Activated T-helper 1 cell treated with Interleukin-2 at 50 U/mL for 16 hours (primary cell): ENCODE measurements around the gene KAT6B.
"Not testable (repeated sequence)": the region's sequence is repeated elsewhere in the genome, so short reads cannot be mapped to it uniquely, and the experiment has no call there.

Experiments
- DNase-seq: peaks from one replicate; pipeline ENCODE4 v3.0.0-alpha.2; 2020; ENCODE audit warnings: low read depth

KAT6B gene

GRCh38 chr10:74859546-74859945 lies 33.1 kb downstream of the KAT6B start:
- no peak for DNase-seq

DNA sequence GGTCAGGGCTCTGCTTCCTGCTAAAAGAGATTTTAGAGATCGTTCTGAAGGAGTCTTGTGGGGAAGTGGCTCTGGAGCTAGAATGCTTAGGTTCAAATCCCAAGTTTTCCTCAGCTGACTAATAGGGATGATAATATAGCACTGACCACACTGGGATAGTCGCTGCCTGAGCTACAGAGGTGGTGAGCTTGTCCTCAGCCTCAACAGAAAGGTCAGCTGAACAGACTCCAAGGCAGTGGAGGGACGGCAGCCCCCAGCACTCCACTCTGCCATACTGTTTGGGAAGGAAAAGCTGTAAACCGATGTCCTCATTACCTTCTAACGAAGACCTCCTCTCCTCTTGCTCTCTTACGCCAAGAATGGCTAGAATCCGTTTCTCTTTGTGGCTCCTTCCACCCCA lies 36.2 kb downstream of the KAT6B start:
- no peak for DNase-seq

DNA sequence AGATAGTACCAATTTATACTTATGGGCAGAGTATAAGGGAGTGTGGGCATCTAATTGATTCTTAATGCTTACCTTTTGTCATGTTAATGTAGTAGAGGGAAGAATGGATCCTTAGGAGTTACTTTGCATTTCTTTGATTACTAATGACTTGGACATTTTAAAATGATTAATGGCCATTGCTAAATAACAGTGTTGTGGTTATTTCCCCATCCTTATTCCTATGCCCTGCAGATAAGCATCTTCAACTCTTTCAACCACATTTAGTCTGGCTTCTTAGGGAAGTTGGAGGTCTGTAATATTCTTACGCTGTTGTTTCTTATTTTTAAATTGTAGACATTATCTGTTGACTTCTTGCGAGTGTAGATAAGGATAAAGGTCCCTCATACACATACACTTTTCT lies 37.2 kb downstream of the KAT6B start:
- DNase-seq = no peak

- no peak for DNase-seq
Measured at GRCh38 chr10:74867351-74867750, 41.0 kb downstream of the KAT6B start.

GRCh38 chr10:74868392-74868977 lies 42.1 kb downstream of the KAT6B start:
- DNase-seq = no peak

GRCh38 chr10:74869635-74870034 lies 43.2 kb downstream of the KAT6B start:
- DNase-seq = no peak

DNA sequence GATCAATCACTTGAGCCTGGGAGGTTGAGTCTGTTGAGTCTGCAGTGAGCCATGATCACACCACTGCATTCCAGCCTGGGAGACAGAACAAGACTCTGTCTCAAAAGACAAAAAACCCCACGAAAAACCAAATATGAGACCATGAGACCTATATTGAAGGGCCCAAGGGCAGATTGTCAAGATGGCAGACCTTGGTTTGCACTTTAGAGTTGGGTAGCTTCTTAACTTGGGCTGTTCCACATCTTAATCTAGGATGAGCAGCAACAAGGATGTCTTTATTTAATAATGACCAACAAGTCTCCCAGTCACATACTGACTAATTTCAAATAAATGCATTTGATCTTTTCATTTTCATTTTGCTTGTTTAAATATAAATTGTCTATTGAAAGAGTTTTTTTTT lies 43.8 kb downstream of the KAT6B start:
- no peak for DNase-seq

DNA sequence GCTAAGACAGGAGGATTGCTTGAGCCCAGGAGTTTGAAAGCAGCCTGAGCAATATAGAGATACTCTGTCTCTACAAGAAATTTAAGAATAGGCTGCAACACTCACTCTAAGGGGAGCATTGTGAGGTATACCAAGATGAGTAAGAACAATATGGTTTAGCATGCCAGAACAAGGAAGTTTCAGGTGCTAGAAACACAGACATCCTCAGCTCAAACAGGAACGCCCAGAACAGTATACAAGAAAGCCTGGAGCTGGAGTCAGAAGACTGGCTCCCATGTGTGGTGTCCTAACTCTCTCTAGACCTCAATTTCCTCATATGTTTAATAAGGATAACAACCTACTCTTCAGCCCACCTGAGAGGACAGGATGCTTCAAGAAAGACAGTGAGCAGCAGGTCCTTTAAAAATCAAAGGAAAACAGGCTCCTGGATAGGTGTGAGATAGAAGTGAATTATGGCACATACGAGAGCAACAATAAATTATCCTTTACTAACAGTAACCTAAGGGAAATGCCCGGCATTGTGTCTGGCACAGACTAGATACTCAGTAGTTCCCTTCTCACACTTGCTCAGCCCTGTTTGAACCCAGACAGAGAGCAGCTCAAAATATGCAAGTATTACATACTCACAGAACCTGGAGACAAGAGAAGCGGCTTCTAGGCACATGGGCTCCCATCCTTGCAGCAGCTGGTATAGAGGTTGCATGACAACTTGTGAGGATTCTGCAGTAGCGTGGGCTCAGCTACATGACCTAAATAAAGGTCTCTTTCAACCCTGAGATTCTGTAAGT lies 45.4 kb downstream of the KAT6B start:
- DNase-seq = no peak

DNA sequence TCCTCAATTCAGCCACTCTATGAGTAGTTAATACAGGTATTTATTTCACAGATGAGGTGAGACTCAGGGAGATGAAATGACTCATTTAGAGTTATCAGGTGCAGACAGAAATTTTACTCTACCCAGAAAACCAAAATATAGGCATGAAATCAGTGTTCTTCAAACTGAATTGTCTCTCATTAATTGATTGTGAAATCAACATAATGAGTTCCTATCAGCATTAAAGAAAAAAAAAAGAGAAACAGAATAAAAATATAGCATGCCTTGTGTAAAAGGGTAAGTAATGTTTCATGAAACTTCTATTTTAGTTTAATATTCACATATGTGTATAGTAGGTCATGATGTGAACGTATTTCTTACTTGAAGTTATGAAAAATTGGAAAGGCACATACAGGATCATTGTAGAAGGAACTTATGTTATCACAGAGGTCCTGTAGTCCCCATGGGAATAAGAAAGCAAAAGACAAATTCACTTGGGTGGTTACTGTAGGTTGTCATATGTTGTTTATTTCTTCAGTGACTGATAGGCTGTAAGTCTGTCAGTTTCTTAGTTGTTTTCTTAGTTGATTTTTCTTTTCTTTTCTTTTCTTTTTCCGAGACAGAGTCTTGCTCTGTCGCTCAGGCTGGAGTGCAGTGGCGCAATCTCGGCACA lies 47.5 kb downstream of the KAT6B start:
- no peak for DNase-seq

DNA sequence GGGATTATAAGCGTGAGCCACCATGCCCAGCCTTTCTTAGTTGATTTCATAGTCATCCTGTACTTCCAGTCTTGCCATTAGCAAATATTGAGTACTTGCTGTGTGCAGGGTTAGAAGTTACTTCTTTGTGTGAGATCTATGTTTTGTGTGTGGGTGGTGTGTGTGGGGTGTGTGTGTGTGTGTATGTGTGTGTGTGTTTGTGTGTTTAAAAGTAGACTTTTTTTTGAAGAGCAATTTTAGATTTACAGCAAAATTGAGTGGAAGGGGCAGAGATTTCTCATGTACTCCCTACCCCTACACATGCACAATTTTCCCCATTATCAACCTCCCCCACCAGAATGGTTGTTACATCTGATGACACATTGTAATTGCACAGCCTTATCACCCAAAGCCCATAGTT lies 48.2 kb downstream of the KAT6B start:
- DNase-seq = no peak

DNA sequence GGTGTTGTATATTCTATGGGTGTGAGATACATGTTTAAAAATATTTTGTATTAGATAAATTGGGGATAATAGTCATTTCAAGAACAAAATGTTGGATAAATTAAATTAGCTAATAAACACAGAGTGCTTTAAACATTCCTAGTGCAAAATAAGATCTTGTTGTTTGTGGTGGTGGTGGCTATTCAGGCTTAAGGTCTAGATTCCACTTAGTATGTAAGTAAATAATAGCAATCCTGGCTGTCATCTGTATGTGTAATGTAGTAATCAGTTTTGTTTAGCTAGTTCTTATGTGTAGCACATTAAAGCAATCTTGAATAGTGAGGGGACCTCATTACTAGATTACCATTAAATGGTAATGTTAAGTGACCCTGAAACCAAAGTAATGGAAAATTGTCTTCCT lies 48.7 kb downstream of the KAT6B start:
- no peak for DNase-seq

GRCh38 chr10:74875966-74876365 lies 49.6 kb downstream of the KAT6B start:
- no peak for DNase-seq

GRCh38 chr10:74877054-74877453 lies 50.7 kb downstream of the KAT6B start:
- DNase-seq = not testable (repeated sequence)

DNA sequence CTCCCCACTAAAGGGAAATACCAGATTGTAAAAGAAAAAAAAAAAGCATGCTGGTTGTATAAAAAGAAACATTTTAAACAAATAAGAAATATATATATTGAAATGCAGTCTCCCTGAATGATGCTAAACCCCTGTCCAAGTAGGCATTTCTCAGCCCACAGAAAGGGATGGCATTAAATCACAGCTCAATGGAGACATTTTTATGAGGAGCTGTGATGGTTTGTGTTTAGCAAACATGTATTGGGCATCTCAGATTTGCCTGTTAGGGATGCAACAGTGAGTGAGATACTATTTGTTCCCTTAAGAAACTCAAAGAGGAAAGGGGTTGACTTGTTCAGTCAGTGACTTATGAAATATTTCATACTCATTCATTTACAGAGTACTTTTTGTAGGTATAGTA lies 51.5 kb downstream of the KAT6B start:
- no peak for DNase-seq

DNA sequence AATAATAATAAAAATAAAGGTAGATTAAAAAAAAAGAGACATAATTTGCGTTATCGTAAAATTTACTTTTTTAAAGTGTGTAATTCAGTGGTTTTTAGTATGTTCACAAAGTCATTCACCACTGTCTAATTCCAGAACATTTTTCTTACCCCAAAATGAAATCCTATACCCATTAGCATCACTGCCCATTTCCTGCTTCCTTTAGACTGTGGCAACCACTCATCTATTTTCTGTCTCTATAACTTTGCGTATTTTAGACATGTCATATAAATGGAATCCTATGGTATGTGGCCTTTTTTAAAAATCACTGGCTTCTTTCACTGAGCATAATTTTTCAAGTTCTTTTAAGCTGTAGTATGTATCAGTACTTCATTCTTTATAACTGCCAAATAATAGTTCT lies 53.6 kb downstream of the KAT6B start:
- DNase-seq = no peak

DNA sequence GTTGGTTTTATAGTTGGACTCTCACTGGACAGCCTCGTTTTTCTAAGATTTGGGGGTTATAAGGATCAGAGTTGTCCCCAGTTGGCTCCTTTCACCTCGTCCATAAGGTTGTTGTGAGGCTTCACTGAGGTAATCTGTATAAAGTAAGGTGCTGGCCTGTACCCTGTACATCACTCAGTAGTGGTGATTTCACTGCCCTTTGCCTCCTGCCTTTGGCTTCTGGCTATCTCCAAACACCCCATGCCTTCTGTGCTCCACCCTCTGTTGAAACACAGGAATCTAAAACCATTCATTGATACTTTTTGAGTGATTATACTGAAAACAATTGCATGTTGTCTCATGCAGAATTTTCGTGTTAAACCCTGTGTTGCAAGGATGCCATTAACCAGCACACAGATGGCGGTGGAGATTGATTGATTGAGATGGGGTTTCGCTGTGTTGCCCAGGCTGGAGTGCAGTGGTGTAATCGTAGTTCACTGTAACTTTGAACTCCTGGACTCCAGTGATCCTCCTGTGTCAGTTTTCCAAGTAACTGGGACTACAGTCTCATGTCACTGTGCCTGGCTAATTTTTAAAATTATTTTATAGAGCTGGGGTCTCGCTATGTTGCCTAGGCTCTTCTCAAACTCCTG lies 55.0 kb downstream of the KAT6B start:
- DNase-seq = no peak

- DNase-seq = no peak
Measured at GRCh38 chr10:74882427-74882826, 56.0 kb downstream of the KAT6B start.

GRCh38 chr10:74882831-74883230 lies 56.4 kb downstream of the KAT6B start:
- no peak for DNase-seq

DNA sequence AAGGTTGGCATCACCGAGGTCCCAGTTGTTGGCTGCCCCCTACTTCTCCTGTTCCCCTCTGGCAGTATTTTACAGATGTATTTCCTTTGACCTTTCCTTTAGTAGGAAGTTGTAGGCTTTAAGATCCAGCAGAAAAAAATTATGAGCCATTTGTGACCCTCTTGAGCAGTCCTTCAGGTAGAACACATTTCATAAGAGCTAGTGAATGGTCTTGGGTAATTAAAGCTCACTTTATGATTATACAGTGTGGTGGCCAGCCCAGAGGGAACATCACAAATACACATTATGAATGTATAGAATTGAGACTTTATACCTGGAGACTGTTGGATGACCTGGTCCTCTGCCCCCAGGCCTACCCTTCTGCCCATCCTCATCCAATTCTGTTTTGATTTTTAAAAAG lies 57.0 kb downstream of the KAT6B start:
- DNase-seq = no peak

DNA sequence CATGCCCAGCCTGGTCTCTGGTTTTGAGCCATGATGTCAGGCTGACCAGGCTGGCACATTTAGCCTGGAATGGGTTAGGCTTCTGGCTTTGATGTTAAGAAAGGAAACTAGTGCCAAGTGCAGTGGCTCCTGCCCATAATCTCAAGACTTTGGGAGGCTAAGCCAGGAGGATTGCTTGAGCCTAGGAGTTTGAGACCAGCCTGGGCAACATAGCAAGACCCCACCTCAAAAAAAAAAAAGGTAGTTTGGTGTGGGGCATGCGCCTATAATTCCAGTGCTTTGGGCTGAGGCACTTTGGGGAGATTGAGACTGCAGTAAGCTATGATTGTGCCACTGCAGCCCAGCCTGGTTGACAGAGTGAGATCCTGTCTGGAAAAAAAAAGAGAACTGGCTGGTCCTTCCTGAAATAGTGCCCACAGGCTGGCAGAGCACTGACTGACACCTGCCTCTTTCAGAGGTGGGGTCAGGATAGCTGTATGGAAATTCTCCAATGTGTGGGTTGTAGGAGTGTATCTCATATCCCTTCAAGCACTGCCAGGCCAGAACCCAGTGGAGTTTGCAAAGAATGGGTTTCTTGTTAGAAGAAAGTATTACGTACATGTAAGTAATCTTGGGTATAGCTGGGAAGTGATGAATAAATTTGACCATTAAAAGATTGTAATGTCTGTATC lies 61.3 kb downstream of the KAT6B start:
- DNase-seq = no peak

- DNase-seq = no peak
Measured at GRCh38 chr10:74888962-74889661, 62.7 kb downstream of the KAT6B start.

DNA sequence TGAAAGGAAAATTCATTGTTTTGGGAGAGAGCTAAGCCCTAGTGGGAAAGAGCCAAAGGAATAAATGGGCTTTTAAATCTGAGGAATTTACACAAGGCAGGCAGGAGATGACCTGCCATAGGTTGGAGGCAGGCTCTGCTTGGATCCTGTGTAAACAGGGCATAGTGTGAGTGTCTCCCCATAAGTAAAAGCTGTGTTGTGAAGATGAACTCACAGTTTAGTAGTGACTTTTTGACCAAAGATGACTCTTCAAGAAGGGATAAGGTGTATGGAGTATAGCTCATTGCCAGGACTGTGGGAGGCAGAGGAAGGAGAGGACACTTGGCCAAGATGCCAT lies 63.2 kb downstream of the KAT6B start:
- no peak for DNase-seq
